Retinal pigment epithelial cell (primary cell): ENCODE measurements around the gene MACROD1.

Source experiments
- DNase-seq: peaks from one replicate; pipeline ENCODE4 v3.0.0-alpha.2; 2010; ENCODE audit warnings: low read depth
- H3K4me3 ChIP-seq: 2 replicates; pipeline ENCODE4 v1.5.1; 2011; ENCODE audit warnings: mild to moderate bottlenecking, low read length, control low read depth, moderate library complexity
- TF ChIP-seq, protein P1 (sequence below): conservative IDR thresholded peaks from 2 replicates; pipeline ENCODE4 v1.5.1; 2011; ENCODE audit warnings: low read depth, low read length, control low read depth, inconsistent platforms

The MACROD1 gene

GRCh38 chr11:64135711-64136110 lies 30.2 kb downstream of the MACROD1 start:
- TF ChIP-seq, protein P1, sequence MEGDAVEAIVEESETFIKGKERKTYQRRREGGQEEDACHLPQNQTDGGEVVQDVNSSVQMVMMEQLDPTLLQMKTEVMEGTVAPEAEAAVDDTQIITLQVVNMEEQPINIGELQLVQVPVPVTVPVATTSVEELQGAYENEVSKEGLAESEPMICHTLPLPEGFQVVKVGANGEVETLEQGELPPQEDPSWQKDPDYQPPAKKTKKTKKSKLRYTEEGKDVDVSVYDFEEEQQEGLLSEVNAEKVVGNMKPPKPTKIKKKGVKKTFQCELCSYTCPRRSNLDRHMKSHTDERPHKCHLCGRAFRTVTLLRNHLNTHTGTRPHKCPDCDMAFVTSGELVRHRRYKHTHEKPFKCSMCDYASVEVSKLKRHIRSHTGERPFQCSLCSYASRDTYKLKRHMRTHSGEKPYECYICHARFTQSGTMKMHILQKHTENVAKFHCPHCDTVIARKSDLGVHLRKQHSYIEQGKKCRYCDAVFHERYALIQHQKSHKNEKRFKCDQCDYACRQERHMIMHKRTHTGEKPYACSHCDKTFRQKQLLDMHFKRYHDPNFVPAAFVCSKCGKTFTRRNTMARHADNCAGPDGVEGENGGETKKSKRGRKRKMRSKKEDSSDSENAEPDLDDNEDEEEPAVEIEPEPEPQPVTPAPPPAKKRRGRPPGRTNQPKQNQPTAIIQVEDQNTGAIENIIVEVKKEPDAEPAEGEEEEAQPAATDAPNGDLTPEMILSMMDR, result no peak
- no peak for DNase-seq
- no peak overlapping the region for H3K4me3 ChIP-seq

- DNase-seq, result no peak
- TF ChIP-seq, protein P1, result no peak
- H3K4me3 ChIP-seq, result no peak overlapping the region
Measured at GRCh38 chr11:64134963-64135362, 30.9 kb downstream of the MACROD1 start.

DNA sequence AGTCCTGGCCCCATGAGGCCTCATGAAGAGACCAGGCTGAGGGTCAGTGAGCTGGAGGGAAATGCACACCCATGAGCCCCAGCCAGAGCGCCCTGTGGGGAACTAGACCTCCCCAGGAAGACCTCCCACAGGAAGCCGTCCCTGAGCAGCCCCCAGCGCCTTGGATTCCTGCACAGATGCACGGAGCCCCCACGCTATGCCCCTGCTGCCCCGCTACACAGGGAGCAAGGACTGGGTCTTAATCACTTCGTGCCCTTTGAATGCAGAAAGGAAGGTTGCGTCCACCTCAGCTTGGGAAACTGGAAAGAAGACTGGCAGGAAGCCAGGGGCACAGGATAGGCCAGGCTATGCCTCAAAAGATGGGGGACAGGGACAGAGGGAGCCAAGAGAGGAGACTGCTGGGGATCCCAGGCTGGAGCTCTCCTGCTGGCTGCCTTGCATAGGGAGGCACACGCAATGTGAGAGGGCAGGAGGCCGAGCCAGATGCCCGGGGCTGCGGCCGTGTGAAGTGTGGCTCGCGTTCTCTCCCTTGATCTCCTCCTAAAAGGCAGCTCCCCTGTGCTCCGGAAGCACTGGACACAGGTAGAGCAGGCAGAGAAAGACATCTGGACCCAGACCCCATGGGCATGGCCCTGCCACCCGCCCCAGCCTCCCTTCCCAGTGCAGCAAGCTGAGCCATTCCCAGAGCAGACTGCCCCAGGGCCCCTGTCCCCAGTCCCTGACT lies 32.8 kb downstream of the MACROD1 start:
- no peak overlapping the region for H3K4me3 ChIP-seq
- TF ChIP-seq, protein P1, result no peak
- DNase-seq, result no peak

GRCh38 chr11:64132191-64132771 lies 33.6 kb downstream of the MACROD1 start:
- no peak overlapping the region for H3K4me3 ChIP-seq
- TF ChIP-seq, protein P1, result no peak
- DNase-seq, result no peak

DNA sequence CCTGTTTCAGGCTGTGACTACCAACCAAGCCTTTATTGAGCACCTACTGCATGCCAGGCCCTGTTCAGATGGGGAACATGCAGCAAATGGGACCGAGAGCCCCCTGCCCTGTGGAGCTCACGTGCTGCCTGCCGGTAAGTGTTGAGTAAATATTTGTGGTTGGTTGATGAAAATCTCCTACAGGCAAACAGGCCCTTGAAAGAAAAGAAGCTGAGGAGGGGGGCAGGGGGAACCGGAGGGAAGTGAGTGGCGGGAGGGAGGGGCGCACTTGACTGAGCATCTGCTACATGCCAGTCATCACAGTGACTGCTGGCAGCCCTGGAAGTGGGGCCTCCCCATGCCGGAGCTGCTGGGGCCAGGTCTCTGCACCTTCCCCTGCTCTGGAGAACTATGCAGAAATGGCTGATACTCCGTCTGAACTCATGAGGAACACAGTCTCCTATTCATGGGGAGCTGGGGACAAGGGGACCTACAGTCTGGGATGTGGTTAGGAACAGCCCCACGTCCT lies 34.2 kb downstream of the MACROD1 start:
- TF ChIP-seq, protein P1, result no peak
- DNase-seq, result no peak
- H3K4me3 ChIP-seq, result no peak overlapping the region

GRCh38 chr11:64130618-64131017 lies 35.3 kb downstream of the MACROD1 start:
- no peak overlapping the region for H3K4me3 ChIP-seq
- no peak for DNase-seq
- TF ChIP-seq, protein P1, result no peak

DNA sequence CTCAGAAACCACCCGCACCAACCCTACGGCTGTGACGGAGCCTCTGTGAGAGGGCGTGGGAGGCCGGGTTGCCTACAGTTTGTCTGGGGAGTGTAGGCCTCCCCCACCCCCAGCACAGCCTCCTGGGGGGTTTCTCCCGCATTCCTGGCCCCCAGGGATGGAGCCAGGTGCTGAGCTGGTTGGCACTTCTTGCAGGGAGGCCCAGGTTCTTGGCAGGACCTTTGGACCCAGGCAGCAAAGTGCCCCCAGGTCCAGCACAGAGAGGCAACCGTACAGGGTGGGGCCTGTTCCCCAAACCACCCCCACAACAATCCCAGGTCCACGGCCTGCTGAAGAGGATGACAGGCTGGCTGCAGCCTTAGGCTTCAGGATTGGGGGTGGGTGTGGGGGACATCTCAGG lies 36.5 kb downstream of the MACROD1 start:
- DNase-seq, result no peak
- no peak overlapping the region for H3K4me3 ChIP-seq
- TF ChIP-seq, protein P1, result no peak
